CD4-positive, CD25-positive, alpha-beta regulatory T cell (primary cell): ENCODE results near the gene GLG1. TPM values are rescaled to one million over a fixed set of nuclear protein-coding genes. Genes with fewer than 3 reads are reported as not detected.
A peak's percentile ranks its signal among the peaks of the same experiment; 100 is the strongest.
"Not testable (repeated sequence)": the region's sequence is repeated elsewhere in the genome, so short reads cannot be mapped to it uniquely, and the experiment has no call there.

Source experiments
- ATAC-seq, 2 donors: fragments of 150-1000 bp; cut with Tn5 transposase; one replicate each; pipeline ENCODE4 v1.10.0; 2021; ENCODE audit warnings: low read depth in 2 of 2, moderate number of reproducible peaks in 2 of 2, moderate library complexity in 1 of 2
- DNase-seq, 3 donors: peaks; one replicate each; pipeline versions ENCODE4 v3.0.0 to v3.0.0-alpha.2; 2012 to 2022; ENCODE audit warnings: mixed read lengths in 1 of 3
- H3K27ac ChIP-seq: one replicate; pipeline ENCODE4 v1.7.0; 2013; ENCODE audit warnings: mild to moderate bottlenecking, low read length; ENCODE audit not compliant: insufficient read depth, poor library complexity, severe bottlenecking
- H3K27me3 ChIP-seq: one replicate; pipeline ENCODE4 v1.7.0; 2013; ENCODE audit warnings: low read length; ENCODE audit not compliant: control insufficient read depth, insufficient read depth
- H3K36me3 ChIP-seq: one replicate; pipeline ENCODE4 v1.7.0; 2013; ENCODE audit warnings: mild to moderate bottlenecking, low read length, moderate library complexity; ENCODE audit not compliant: control insufficient read depth, insufficient read depth
- H3K4me1 ChIP-seq: 2 replicates; pipeline ENCODE4 v1.7.0; 2013; ENCODE audit warnings: mild to moderate bottlenecking, low read length; ENCODE audit not compliant: insufficient read depth, control insufficient read depth, poor library complexity, severe bottlenecking
- H3K4me3 ChIP-seq: one replicate; pipeline ENCODE4 v1.7.0; 2013; ENCODE audit warnings: low read depth, mild to moderate bottlenecking, low read length, moderate library complexity
- H3K9me3 ChIP-seq, 2 experiments: 1 replicate in 1 of 2; 2 replicates in 1 of 2; pipeline ENCODE4 v1.7.0; 2013; ENCODE audit warnings: low read length in 2 of 2, mild to moderate bottlenecking in 1 of 2, moderate library complexity in 1 of 2; ENCODE audit not compliant: control insufficient read depth in 2 of 2
- H3K27ac Mint-ChIP-seq, 3 donors: one replicate each; pipeline ENCODE4 v1.8.0; 2020 to 2022; ENCODE audit warnings: mild to moderate bottlenecking in 3 of 3, mixed read lengths in 3 of 3, moderate library complexity in 2 of 3
- H3K27me3 Mint-ChIP-seq: one replicate; pipeline ENCODE4 v1.8.0; 2022; ENCODE audit warnings: mild to moderate bottlenecking, mixed read lengths
- H3K36me3 Mint-ChIP-seq: one replicate; pipeline ENCODE4 v1.8.0; 2020; ENCODE audit warnings: mixed read lengths
- H3K4me1 Mint-ChIP-seq, 4 donors: one replicate each; pipeline ENCODE4 v1.8.0; 2020 to 2022; ENCODE audit warnings: mixed read lengths in 4 of 4, mild to moderate bottlenecking in 1 of 4
- H3K4me3 Mint-ChIP-seq, 4 donors: one replicate each; pipeline ENCODE4 v1.8.0; 2020 to 2022; ENCODE audit warnings: mild to moderate bottlenecking in 4 of 4, mixed read lengths in 4 of 4, moderate library complexity in 3 of 4
- H3K9me3 Mint-ChIP-seq, 7 donors: one replicate each; pipeline ENCODE4 v1.8.0; 2020 to 2022; ENCODE audit warnings: mixed read lengths in 7 of 7, mild to moderate bottlenecking in 3 of 7, moderate library complexity in 2 of 7
- polyA plus RNA-seq, 4 donors: library from polyadenylated mRNA; unstranded; fragments of 300-500 nt; fragmentation: Illumina TruSeq; gene quantifications; one replicate each; pipeline ENCODE4 v1.2.3, GENCODE V29; 2021
- total RNA-seq: library from RNA; stranded (reverse); gene quantifications from one replicate; pipeline ENCODE4 v1.2.3, GENCODE V29; 2022

Gene GLG1
- total and polyA plus RNA-seq, 5 donors from 2014 or later, result 147 to 202 (median 153) TPM

GRCh38 chr16:74447578-74447977 lies 159.3 kb downstream of the GLG1 start:
- H3K27ac Mint-ChIP-seq, result peak overlapping the region in 1 of 3 donors; percentile 35
- Histone ChIP-seq H3K9me3 (no peaks in the 10 kb centered on the region), H3K4me1 (no peaks in the 10 kb centered on the region), H3K36me3 (peaks cover 49% of the 10 kb centered on the region), H3K27ac (no peak overlapping the region), H3K27me3 (no peaks in the 10 kb centered on the region), H3K4me3 (no peak overlapping the region)
- no peaks in the 10 kb centered on the region for H3K27me3 Mint-ChIP-seq
- ATAC-seq (no peak), DNase-seq (no peak)
- H3K36me3 Mint-ChIP-seq, result peaks cover 29% of the 10 kb centered on the region
- H3K4me1 Mint-ChIP-seq, result peaks cover 0 to 5% (median 0%) of the 10 kb centered on the region in 4 donors
- no peak overlapping the region for H3K4me3 Mint-ChIP-seq
- H3K9me3 Mint-ChIP-seq, result no peaks in the 10 kb centered on the region

DNA sequence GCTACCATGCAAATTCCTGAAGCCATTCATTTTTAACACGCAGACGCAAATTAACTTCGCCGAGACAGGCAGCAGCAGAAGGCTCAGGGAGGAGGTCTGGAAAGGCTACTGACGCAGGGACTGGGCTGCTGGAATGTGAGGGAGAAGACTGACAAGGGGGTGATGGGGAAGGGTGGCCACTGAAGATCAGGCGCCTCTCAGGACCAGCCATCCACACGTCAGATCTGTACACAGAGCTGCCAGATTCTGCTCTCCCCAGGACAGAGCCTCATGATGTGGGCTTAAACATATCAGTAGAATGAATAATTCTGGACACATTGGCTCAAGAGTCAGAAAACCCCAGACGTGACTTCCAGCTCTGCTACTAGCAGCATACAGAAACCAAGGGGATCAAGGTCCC lies 160.0 kb downstream of the GLG1 start:
- Histone ChIP-seq H3K27me3 (no peaks in the 10 kb centered on the region), H3K9me3 (no peaks in the 10 kb centered on the region), H3K4me1 (no peaks in the 10 kb centered on the region), H3K36me3 (peaks cover 42% of the 10 kb centered on the region), H3K4me3 (no peak overlapping the region), H3K27ac (no peak overlapping the region)
- DNase-seq, result no peak
- Mint-ChIP-seq H3K36me3 (peaks cover 23% of the 10 kb centered on the region), H3K4me3 (peak overlapping the region in 1 of 4 donors; percentile 9), H3K27me3 (no peaks in the 10 kb centered on the region), H3K27ac (peak overlapping the region in 1 of 3 donors; percentile 35), H3K4me1 (peaks cover 0 to 6% (median 0%) of the 10 kb centered on the region in 4 donors), H3K9me3 (no peaks in the 10 kb centered on the region)
- ATAC-seq, result no peak

DNA sequence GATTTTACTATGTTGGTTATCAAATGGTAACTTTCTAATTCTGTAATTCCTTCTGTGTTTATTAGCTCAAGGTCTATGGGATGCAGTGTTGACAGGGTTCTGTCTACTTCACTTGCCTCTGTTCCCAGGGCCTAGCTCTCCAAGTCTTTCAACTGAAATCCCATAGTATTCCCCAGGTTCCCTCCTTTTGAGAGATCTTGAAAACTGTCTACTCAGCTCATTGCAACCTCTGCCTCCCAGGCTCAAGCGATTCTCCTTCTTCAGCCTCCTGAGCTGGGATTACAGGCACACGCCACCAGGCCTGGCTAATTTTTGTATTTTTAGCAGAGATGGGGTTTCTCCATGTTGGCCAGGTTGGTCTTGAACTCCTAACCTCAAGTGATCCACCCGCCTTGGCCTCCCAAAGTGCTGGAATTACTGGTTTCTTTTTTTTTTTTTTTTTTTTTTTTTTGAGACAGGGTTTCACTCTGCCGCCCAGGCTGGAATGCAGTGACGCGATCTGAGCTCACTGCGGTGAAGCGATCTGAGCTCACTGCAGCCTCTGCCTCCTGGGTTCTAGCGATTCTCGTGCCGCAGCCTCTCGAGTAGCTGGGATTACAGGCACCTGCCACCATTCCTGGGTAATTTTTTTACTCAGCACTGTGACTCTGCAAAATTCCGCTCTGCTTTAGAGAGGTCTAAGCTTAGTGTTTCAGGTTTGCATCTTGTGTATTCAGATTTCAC lies 163.1 kb downstream of the GLG1 start:
- not testable (repeated sequence) for ATAC-seq, H3K27ac ChIP-seq, H3K9me3 ChIP-seq, H3K27me3 Mint-ChIP-seq, H3K27me3 ChIP-seq, DNase-seq, H3K4me3 Mint-ChIP-seq, H3K9me3 Mint-ChIP-seq, H3K4me1 ChIP-seq, H3K4me3 ChIP-seq
- peaks cover 11% of the 10 kb centered on the region for H3K36me3 Mint-ChIP-seq
- peak overlapping the region in 1 of 3 donors; percentile 56 for H3K27ac Mint-ChIP-seq
- H3K4me1 Mint-ChIP-seq, result peaks cover under 1 to 14% (median 11%) of the 10 kb centered on the region in 4 donors
- H3K36me3 ChIP-seq, result peaks cover 24% of the 10 kb centered on the region

DNA sequence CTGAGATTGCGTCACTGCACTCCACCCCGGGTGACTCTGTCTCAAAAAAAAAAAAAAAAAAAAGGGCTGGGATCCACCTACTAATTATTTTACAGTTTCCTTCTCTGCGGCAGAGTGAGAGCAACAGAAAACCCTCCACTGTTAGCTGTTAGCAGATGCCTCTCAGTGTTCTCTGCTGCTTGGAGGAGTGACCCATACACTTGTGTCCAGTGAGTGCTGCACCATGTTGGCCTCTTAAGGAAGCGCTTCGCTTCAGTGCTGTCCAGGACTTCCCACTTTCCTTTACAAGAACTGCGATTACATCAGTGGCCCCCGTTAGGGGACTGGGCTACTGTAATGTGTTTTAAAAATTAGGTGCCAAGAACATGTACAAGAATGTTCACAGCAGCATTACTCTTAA lies 167.2 kb downstream of the GLG1 start:
- Mint-ChIP-seq H3K27me3 (no peaks in the 10 kb centered on the region), H3K9me3 (peaks cover 0 to 6% (median 0%) of the 10 kb centered on the region in 7 donors), H3K4me3 (peak overlapping the region in 1 of 4 donors; percentile 25), H3K4me1 (peaks cover 7 to 29% (median 22%) of the 10 kb centered on the region in 4 donors), H3K27ac (peak overlapping the region in 1 of 3 donors; percentile 74), H3K36me3 (peaks cover 11% of the 10 kb centered on the region)
- H3K9me3 ChIP-seq, result no peaks in the 10 kb centered on the region
- DNase-seq, result no peak
- peaks cover 21% of the 10 kb centered on the region for H3K4me1 ChIP-seq
- H3K36me3 ChIP-seq, result peaks cover 5% of the 10 kb centered on the region
- no peak overlapping the region for H3K27ac ChIP-seq
- no peak overlapping the region for H3K4me3 ChIP-seq
- no peaks in the 10 kb centered on the region for H3K27me3 ChIP-seq
- no peak for ATAC-seq

GRCh38 chr16:74438492-74438979 lies 168.4 kb downstream of the GLG1 start:
- Histone ChIP-seq H3K27me3 (no peaks in the 10 kb centered on the region), H3K36me3 (peaks cover 5% of the 10 kb centered on the region), H3K27ac (peak overlapping the region; percentile 14), H3K4me3 (peak overlapping the region; percentile 45), H3K4me1 (peaks cover 21% of the 10 kb centered on the region), H3K9me3 (no peaks in the 10 kb centered on the region)
- Mint-ChIP-seq H3K27me3 (no peaks in the 10 kb centered on the region), H3K36me3 (peaks cover 11% of the 10 kb centered on the region), H3K4me1 (peaks cover 7 to 29% (median 22%) of the 10 kb centered on the region in 4 donors), H3K9me3 (peaks cover 0 to 6% (median 0%) of the 10 kb centered on the region in 7 donors), H3K27ac (peak overlapping the region; percentile 67 to 83 (median 73)), H3K4me3 (peak overlapping the region; percentile 18 to 72 (median 54))
- peak; percentile 79 to 91 for ATAC-seq
- DNase-seq, result peak in 1 of 3 donors; percentile 87

GRCh38 chr16:74431516-74431915 lies 175.4 kb downstream of the GLG1 start:
- no peaks in the 10 kb centered on the region for H3K36me3 Mint-ChIP-seq
- no peaks in the 10 kb centered on the region for H3K4me1 ChIP-seq
- H3K4me3 ChIP-seq, result no peak overlapping the region
- no peak for DNase-seq
- H3K9me3 ChIP-seq, result no peaks in the 10 kb centered on the region
- ATAC-seq, result no peak
- H3K4me3 Mint-ChIP-seq, result no peak overlapping the region
- H3K27ac ChIP-seq, result no peak overlapping the region
- no peaks in the 10 kb centered on the region for H3K27me3 ChIP-seq
- peaks cover 0 to 6% (median 0%) of the 10 kb centered on the region in 7 donors for H3K9me3 Mint-ChIP-seq
- H3K27ac Mint-ChIP-seq, result no peak overlapping the region
- peaks cover 0 to 10% (median 5%) of the 10 kb centered on the region in 4 donors for H3K4me1 Mint-ChIP-seq
- no peaks in the 10 kb centered on the region for H3K36me3 ChIP-seq
- no peaks in the 10 kb centered on the region for H3K27me3 Mint-ChIP-seq

- not testable (repeated sequence) for H3K27me3 ChIP-seq, H3K36me3 ChIP-seq, H3K4me1 Mint-ChIP-seq, H3K36me3 Mint-ChIP-seq, H3K4me3 ChIP-seq, H3K9me3 Mint-ChIP-seq, H3K4me1 ChIP-seq, H3K27me3 Mint-ChIP-seq, H3K4me3 Mint-ChIP-seq, H3K9me3 ChIP-seq, H3K27ac Mint-ChIP-seq, H3K27ac ChIP-seq
- DNase-seq (peak; percentile 19 to 56 (median 52)), ATAC-seq (peak; percentile 65 to 73)
These were observed 176.7 kb downstream of the GLG1 start for GRCh38 chr16:74430036-74430712.
